Ectodermal cell (in vitro differentiated cells): Measurements from ENCODE around the gene TBL1Y.
"Not testable (repeated sequence)": the region's sequence is repeated elsewhere in the genome, so short reads cannot be mapped to it uniquely, and the experiment has no call there.

ENCODE experiments used
- H3K27ac ChIP-seq: 2 replicates; pipeline ENCODE4 v1.7.0; 2013; ENCODE audit warnings: mild to moderate bottlenecking, low read depth, low read length; ENCODE audit not compliant: insufficient read depth, poor library complexity, severe bottlenecking
- H3K27me3 ChIP-seq: 2 replicates; pipeline ENCODE4 v1.7.0; 2013; ENCODE audit warnings: mild to moderate bottlenecking, low read length; ENCODE audit not compliant: insufficient read depth, control insufficient read depth, poor library complexity, severe bottlenecking
- H3K36me3 ChIP-seq: one replicate; pipeline ENCODE4 v1.7.0; 2013; ENCODE audit warnings: low read length; ENCODE audit not compliant: control insufficient read depth, insufficient read depth
- H3K4me1 ChIP-seq: one replicate; pipeline ENCODE4 v1.7.0; 2013; ENCODE audit warnings: low read length; ENCODE audit not compliant: control insufficient read depth, insufficient read depth
- H3K4me3 ChIP-seq: 2 replicates; pipeline ENCODE4 v1.7.0; 2013; ENCODE audit warnings: low read depth, low read length, control low read depth; ENCODE audit not compliant: insufficient read depth
- H3K9me3 ChIP-seq: 2 replicates; pipeline ENCODE4 v1.7.0; 2013; ENCODE audit warnings: mild to moderate bottlenecking, low read length, moderate library complexity; ENCODE audit not compliant: control insufficient read depth
- WGBS, 2 experiments: methylation state at CpG; one replicate each; pipeline ENCODE4 v1.1.7; 2013; ENCODE audit warnings: missing lambda C conversion rate in 2 of 2; 5-methylcytosine and 5-hydroxymethylcytosine counted together

TBL1Y gene

DNA sequence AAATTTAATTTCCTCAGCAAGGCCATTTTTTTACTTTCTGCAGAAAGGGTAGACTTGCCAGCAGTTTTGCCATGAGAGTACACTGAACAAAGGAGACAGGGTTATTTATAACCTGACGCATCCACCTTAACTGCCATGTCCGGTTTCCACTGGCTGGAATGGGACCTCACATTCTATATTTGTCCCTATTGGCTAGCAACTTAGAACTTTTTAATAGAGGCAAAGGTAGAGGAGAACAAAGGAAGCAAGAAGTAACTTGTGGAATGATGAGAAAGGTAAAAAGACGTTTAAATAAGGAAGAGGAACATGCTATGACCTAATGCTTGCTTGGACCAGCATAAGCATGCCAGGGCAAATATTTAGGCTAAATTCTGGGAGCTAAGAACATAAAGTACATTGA is 142.0 kb downstream of the TBL1Y start:
- not testable (repeated sequence) for H3K27me3 ChIP-seq, H3K4me1 ChIP-seq, H3K27ac ChIP-seq, H3K9me3 ChIP-seq, H3K36me3 ChIP-seq, H3K4me3 ChIP-seq
- WGBS, 2 experiments, result 93 to 98% methylated on average over 3 of the region's 3 CpGs

DNA sequence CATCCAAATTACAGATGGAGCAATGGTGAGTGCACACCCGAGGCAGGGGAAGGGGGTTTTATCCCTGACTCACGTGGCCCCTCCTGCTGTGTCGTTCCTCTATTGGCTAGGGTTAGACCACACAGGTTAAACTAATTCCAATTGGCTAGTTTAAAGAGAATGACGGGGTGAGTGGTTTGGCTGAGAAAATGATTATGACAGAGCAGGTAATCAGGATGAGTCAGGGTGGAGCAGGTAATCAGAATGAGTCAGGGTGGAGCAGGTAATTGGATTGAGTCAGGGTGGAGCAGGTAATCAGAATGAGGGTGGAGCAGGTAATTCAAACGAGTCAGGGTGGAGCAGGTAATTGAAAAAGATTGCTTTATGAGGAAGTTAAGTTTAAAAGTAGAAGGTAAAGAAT is 146.4 kb downstream of the TBL1Y start:
- Histone ChIP-seq H3K27ac (no peak overlapping the region), H3K27me3 (no peaks in the 10 kb centered on the region), H3K9me3 (no peaks in the 10 kb centered on the region), H3K36me3 (no peaks in the 10 kb centered on the region), H3K4me1 (no peaks in the 10 kb centered on the region), H3K4me3 (no peak overlapping the region)
- 96% methylated on average over 5 of the region's 5 CpGs for WGBS, 2 experiments

DNA sequence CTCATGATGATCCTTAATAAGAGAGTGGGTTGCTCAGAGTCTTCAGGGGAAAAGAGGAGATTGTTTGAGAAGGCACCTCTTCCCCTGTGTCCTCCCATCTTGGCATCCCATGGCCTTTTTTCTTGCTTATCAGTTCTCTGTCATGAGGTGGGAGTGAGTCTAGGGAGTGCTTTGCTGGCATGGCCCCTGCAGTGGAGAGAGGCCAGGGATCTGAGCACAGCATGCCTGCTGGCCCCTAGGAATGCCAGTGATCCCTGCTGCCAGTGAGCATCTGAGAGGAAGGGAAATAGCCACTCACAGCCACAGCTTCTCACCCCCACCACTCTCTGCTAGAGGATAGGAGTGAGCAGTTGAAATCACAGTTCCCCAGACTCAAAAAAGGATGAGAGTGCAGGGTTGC is 168.2 kb downstream of the TBL1Y start:
- Histone ChIP-seq H3K36me3 (no peaks in the 10 kb centered on the region), H3K9me3 (no peaks in the 10 kb centered on the region), H3K4me3 (no peak overlapping the region), H3K27me3 (no peaks in the 10 kb centered on the region), H3K4me1 (no peaks in the 10 kb centered on the region), H3K27ac (no peak overlapping the region)

DNA sequence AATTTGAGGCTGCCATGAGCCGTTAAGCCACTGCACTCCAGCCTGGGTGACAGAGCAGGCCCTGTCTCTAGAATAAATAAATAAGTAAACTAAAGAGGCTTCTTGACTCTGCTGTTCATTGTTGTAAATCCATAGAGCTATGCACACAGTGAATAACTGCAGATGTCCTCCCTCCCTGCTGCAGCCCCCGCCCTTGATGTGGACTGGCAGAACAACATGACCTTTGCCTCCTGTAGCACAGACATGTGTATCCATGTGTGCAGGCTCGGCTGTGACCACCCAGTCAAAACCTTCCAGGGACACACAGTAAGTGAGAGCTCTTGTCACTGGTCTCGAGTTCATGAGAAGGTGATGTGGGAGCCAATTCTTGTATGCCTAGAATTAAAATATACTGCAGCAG is 170.1 kb downstream of the TBL1Y start:
- H3K27me3 ChIP-seq, H3K9me3 ChIP-seq, H3K27ac ChIP-seq, H3K4me1 ChIP-seq, H3K4me3 ChIP-seq, H3K36me3 ChIP-seq: not testable (repeated sequence)
- WGBS, 2 experiments, result 85 to 91% methylated on average over 4 of the region's 4 CpGs

DNA sequence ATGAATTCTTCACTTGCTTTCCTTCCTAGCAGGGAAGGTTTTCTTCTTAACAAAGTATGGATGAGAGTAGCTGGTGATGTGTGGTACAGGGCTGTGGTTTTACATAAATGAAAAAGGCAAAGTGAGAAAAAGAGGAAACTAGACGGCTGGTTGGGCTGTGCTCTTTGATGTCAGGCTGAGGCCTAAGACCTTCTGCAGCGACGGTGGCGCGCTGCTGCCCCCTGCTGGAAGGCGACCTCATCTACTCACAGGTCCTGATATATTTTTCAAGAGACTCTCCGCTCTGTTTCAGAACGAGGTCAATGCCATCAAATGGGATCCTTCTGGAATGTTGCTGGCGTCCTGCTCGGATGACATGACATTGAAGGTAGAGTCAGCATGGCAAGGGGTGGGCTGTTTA is 175.1 kb downstream of the TBL1Y start:
- Histone ChIP-seq H3K27me3 (no peaks in the 10 kb centered on the region), H3K4me1 (no peaks in the 10 kb centered on the region), H3K9me3 (no peaks in the 10 kb centered on the region), H3K27ac (no peak overlapping the region), H3K4me3 (no peak overlapping the region), H3K36me3 (no peaks in the 10 kb centered on the region)
- WGBS, 2 experiments, result 20 to 22% methylated on average over 10 of the region's 10 CpGs

DNA sequence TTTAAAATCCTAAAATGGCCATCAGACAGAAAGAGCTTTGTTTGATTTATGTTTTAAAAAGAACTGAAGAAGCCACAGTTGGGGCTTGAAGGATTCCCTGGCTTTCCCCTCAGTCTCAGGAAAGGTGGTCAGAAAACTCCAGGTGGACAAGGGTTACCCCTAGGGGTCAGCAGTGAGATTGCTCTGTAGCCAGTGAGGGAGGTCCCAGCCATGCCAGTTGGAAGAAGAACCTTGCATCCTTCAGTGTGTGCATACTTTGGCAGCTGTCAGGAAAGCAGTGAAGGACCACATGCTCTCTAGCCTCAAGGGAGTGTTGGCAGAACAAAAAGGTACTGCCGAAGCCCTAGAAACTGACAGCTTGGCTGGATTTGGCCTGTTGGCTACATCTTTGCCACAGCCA is 182.3 kb downstream of the TBL1Y start:
- 89 to 92% methylated on average over 1 of the region's 1 CpG for WGBS, 2 experiments
- H3K9me3 ChIP-seq, result no peaks in the 10 kb centered on the region
- H3K4me3 ChIP-seq, result no peak overlapping the region
- no peaks in the 10 kb centered on the region for H3K4me1 ChIP-seq
- H3K27ac ChIP-seq, result no peak overlapping the region
- no peaks in the 10 kb centered on the region for H3K36me3 ChIP-seq
- H3K27me3 ChIP-seq, result no peaks in the 10 kb centered on the region

DNA sequence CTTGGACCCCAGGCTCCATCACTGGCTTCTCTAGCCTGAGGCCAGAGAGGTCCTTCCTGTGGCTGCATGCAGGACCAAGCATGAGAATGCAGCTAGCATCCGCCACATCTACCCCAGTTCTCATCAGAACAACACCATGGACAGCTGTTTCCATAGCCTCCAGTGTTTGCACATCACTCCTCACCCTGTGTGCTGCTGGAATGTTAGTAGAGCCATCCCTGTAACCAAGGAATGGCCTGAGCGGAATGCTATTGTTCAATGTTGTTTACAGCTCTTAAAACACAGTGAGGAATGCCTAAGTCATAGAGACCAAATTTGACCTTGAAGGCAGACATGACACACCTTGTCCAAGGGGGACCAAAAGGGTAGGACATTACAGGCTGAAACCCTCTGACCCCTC is 183.9 kb downstream of the TBL1Y start:
- no peaks in the 10 kb centered on the region for H3K9me3 ChIP-seq
- 87 to 100% methylated on average over 2 of the region's 2 CpGs for WGBS, 2 experiments
- no peak overlapping the region for H3K4me3 ChIP-seq
- H3K36me3 ChIP-seq, result no peaks in the 10 kb centered on the region
- no peaks in the 10 kb centered on the region for H3K27me3 ChIP-seq
- no peaks in the 10 kb centered on the region for H3K4me1 ChIP-seq
- no peak overlapping the region for H3K27ac ChIP-seq

DNA sequence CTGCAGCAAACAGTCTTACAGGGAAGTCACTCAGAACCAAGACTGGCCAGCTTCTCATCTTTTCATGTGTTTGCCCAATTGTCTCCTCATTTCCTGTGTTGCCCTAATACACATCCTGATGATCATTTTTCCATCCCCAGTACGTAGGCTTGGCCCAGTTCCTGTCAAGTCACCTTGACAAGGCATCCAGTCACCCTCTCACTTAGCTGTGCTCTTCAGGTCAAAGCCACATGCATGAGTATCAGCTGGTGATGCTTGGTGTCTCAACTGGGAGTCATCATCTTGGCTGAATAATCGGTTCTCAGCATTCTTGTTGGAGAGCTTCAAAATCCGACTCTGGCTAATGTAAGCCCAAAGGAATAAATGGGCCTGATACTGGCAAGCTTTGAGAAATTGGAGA is 186.5 kb downstream of the TBL1Y start:
- H3K27me3 ChIP-seq, result no peaks in the 10 kb centered on the region
- H3K27ac ChIP-seq, result no peak overlapping the region
- H3K36me3 ChIP-seq, result no peaks in the 10 kb centered on the region
- H3K9me3 ChIP-seq, result no peaks in the 10 kb centered on the region
- H3K4me3 ChIP-seq, result no peak overlapping the region
- H3K4me1 ChIP-seq, result no peaks in the 10 kb centered on the region
- 95 to 98% methylated on average over 3 of the region's 3 CpGs for WGBS, 2 experiments

DNA sequence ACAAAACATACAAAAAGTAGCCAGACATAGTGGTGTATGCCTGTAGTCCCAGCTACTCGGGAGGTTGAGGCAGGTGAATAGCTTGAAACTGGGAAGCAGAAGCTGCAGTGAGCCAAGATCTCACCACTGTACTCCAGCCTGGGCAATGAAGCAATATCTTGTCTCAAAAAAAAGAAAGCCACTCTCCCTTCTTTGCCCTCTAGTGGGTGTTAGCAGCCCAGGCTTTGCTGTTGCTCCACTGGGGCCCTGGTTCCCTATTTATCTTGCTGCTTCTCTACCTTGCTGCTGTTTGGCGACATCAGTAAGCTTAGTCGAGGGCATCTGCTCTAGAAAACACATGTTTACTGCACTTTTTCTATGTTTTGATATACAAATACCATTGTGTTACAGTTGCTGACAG is 189.2 kb downstream of the TBL1Y start:
- H3K4me3 ChIP-seq, result no peak overlapping the region
- WGBS, 2 experiments, result 81 to 93% methylated on average over 2 to 3 of the region's 3 CpGs
- no peaks in the 10 kb centered on the region for H3K27me3 ChIP-seq
- H3K4me1 ChIP-seq, result no peaks in the 10 kb centered on the region
- no peak overlapping the region for H3K27ac ChIP-seq
- no peaks in the 10 kb centered on the region for H3K9me3 ChIP-seq
- no peaks in the 10 kb centered on the region for H3K36me3 ChIP-seq

DNA sequence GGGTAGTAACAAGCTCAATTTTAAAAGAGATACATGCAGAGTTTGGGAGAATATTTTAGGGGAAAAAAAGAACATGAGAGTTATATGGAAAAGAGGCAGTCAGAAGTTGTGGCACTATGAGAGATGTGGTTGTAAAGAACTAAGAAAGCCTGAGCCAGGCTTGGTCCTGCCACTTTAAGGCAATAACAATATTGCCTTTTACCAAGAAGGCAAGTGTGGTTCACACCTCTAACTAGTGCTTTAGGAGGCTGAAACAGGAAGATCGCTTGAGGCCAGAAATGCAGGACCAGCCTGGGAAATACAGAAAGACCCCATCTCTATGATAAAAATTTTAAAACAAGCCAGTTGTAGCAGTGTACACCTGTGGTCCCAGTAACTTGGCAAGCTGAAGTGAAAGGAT is 192.2 kb downstream of the TBL1Y start:
- H3K9me3 ChIP-seq, result no peaks in the 10 kb centered on the region
- H3K4me3 ChIP-seq, result no peak overlapping the region
- 94% methylated on average over 1 of the region's 1 CpG; no CpG with 5 or more reads in 1 of the 2 experiments for WGBS, 2 experiments
- H3K27ac ChIP-seq, result no peak overlapping the region
- no peaks in the 10 kb centered on the region for H3K36me3 ChIP-seq
- no peaks in the 10 kb centered on the region for H3K4me1 ChIP-seq
- no peaks in the 10 kb centered on the region for H3K27me3 ChIP-seq

DNA sequence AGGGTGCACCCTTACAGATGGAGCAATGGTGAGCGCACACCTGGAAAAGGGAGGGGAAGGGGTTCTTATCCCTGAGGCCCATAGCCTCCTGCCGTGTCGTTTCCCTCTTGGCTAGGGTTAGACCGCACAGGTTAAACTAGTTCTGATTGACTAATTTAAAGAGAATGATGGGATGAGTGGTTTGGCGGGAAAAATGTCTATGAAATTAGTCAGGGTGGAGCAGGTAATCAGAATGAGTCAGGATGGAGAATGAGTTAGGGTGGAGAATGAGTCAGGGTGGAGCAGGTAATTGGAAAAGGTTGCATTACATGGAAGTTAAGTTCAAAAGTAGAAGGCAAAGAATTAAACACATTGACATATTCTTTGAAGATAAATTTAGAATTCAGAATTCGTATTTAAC is 196.7 kb downstream of the TBL1Y start:
- no peak overlapping the region for H3K27ac ChIP-seq
- no peak overlapping the region for H3K4me3 ChIP-seq
- no peaks in the 10 kb centered on the region for H3K36me3 ChIP-seq
- WGBS, 2 experiments, result 95 to 100% methylated on average over 5 to 6 of the region's 6 CpGs
- H3K4me1 ChIP-seq, result no peaks in the 10 kb centered on the region
- H3K9me3 ChIP-seq, result no peaks in the 10 kb centered on the region
- no peaks in the 10 kb centered on the region for H3K27me3 ChIP-seq
